Neural cell (in vitro differentiated cells): ENCODE results near the gene FHDC1. TPM values are rescaled to one million over a fixed set of nuclear protein-coding genes. Genes with fewer than 3 reads are reported as not detected.

ENCODE experiments used
- H2AFZ ChIP-seq: fragments of 200-600, 300-800 bp; sonication (generic), shearing (Covaris generic); 2 replicates; pipeline ENCODE4 v1.6.0; 2014; ENCODE audit warnings: low read depth, mild to moderate bottlenecking, antibody characterized with exemption, low read length, moderate library complexity
- H3F3A ChIP-seq: fragments of 200-600 bp; shearing (Covaris generic); 2 replicates; pipeline ENCODE4 v1.6.1; 2016; ENCODE audit warnings: mild to moderate bottlenecking, moderate library complexity, mixed read lengths, antibody characterized with exemption, low read length; ENCODE audit not compliant: insufficient read depth, poor library complexity, severe bottlenecking
- H3K27ac ChIP-seq: fragments of 200-600, 300-800 bp; sonication (generic), shearing (Covaris generic); 2 replicates; pipeline ENCODE4 v1.5.1; 2014; ENCODE audit warnings: mild to moderate bottlenecking, low read length, moderate library complexity
- H3K27me3 ChIP-seq: fragments of 300-800, 200-600 bp; sonication (generic), shearing (Covaris generic); 2 replicates; pipeline ENCODE4 v1.6.0; 2014; ENCODE audit warnings: mild to moderate bottlenecking, low read depth, low read length, moderate library complexity; ENCODE audit not compliant: insufficient read depth
- H3K36me3 ChIP-seq: fragments of 300-800, 200-600 bp; sonication (generic), shearing (Covaris generic); 2 replicates; pipeline ENCODE4 v1.5.1; 2014; ENCODE audit warnings: mild to moderate bottlenecking, antibody characterized with exemption, low read length, moderate library complexity; ENCODE audit not compliant: insufficient read depth
- H3K4me2 ChIP-seq: fragments of 300-800, 200-600 bp; sonication (generic), shearing (Covaris generic); 2 replicates; pipeline ENCODE4 v1.6.0; 2014; ENCODE audit warnings: mild to moderate bottlenecking, low read length
- H3K4me3 ChIP-seq: fragments of 300-800, 200-600 bp; sonication (generic), shearing (Covaris generic); 2 replicates; pipeline ENCODE4 v1.5.1; 2014; ENCODE audit warnings: mild to moderate bottlenecking, low read length, moderate library complexity
- H3K79me2 ChIP-seq: fragments of 200-600 bp; shearing (Covaris generic); replicated peaks from 2 replicates; pipeline ENCODE4 v1.6.0; 2014; ENCODE audit warnings: mild to moderate bottlenecking, low read length, moderate library complexity; ENCODE audit not compliant: insufficient read depth
- H3K9ac ChIP-seq: fragments of 300-800, 200-600 bp; sonication (generic), shearing (Covaris generic); 2 replicates; pipeline ENCODE4 v1.6.1; 2016; ENCODE audit warnings: mild to moderate bottlenecking, low read length, mixed read lengths
- H3K9me2 ChIP-seq: fragments of 200-600 bp; shearing (Covaris generic); 2 replicates; pipeline ENCODE4 v1.6.1; 2016; ENCODE audit warnings: mild to moderate bottlenecking, low read length, mixed read lengths; ENCODE audit not compliant: insufficient read depth
- H3K9me3 ChIP-seq: fragments of 200-600, 300-800 bp; sonication (generic), shearing (Covaris generic); 2 replicates; pipeline ENCODE4 v1.6.1; 2016; ENCODE audit warnings: mild to moderate bottlenecking, mixed run types, low read length, moderate library complexity, mixed read lengths
- H4K20me1 ChIP-seq: fragments of 200-600 bp; shearing (Covaris generic); 2 replicates; pipeline ENCODE4 v1.6.1; 2016; ENCODE audit warnings: mild to moderate bottlenecking, mixed run types; ENCODE audit not compliant: insufficient read depth
- CTCF ChIP-seq: fragments of 450-650 bp; IDR thresholded peaks from 2 replicates; pipeline ENCODE4 v1.5.1; 2014; ENCODE audit warnings: antibody characterized with exemption, mild to moderate bottlenecking, moderate library complexity; ENCODE audit not compliant: poor library complexity, severe bottlenecking
- EP300 ChIP-seq: fragments of 450-650 bp; conservative IDR thresholded peaks from 2 replicates; pipeline ENCODE4 v1.6.1; 2014; ENCODE audit warnings: antibody characterized with exemption, mild to moderate bottlenecking, moderate library complexity; ENCODE audit not compliant: poor library complexity, severe bottlenecking
- EZH2 ChIP-seq: fragments of 200-600, 300-800 bp; shearing (Covaris generic), sonication (generic); IDR thresholded peaks from 2 replicates; pipeline ENCODE4 v1.6.1; 2014; ENCODE audit warnings: antibody characterized with exemption, low read length, borderline replicate concordance, mild to moderate bottlenecking; ENCODE audit not compliant: insufficient read depth, poor library complexity, severe bottlenecking
- MXI1 ChIP-seq: fragments of 450-650 bp; conservative IDR thresholded peaks from 2 replicates; pipeline ENCODE4 v1.6.1; 2014; ENCODE audit warnings: antibody characterized with exemption, mild to moderate bottlenecking; ENCODE audit not compliant: poor library complexity, severe bottlenecking
- POLR2AphosphoS5 ChIP-seq: IDR thresholded peaks from 2 replicates; pipeline ENCODE4 v1.6.1; 2012
- RAD21 ChIP-seq: fragments of 450-650 bp; conservative IDR thresholded peaks from 2 replicates; pipeline ENCODE4 v1.6.1; 2014; ENCODE audit warnings: antibody characterized with exemption, mild to moderate bottlenecking, moderate library complexity
- REST ChIP-seq: IDR thresholded peaks from 2 replicates; pipeline ENCODE4 v1.6.1; 2012; ENCODE audit warnings: borderline replicate concordance
- SMC3 ChIP-seq: fragments of 450-650 bp; conservative IDR thresholded peaks from 2 replicates; pipeline ENCODE4 v1.6.1; 2014; ENCODE audit warnings: antibody characterized with exemption, mild to moderate bottlenecking, moderate library complexity; ENCODE audit not compliant: poor library complexity
- TAF1 ChIP-seq: IDR thresholded peaks from 2 replicates; pipeline ENCODE4 v1.6.1; 2012; ENCODE audit warnings: low read depth
- polyA plus RNA-seq: library from polyadenylated mRNA; depleted of rRNA; stranded (reverse); fragments of >200 nt; gene quantifications from 2 replicates; pipeline ENCODE4 v1.2.3, GENCODE V29; 2014

Gene FHDC1
- polyA plus RNA-seq, 1 donor from 2014 or later: 11.4 TPM

GRCh38 chr4:153016592-153016991, 80.5 kb downstream of the FHDC1 start:
- H3K36me3 ChIP-seq: no peaks in the 10 kb centered on the region
- no peak overlapping the region for H3K9ac ChIP-seq
- TF ChIP-seq MXI1: no peak
- no peak for TF ChIP-seq CTCF
- no peak for TF ChIP-seq SMC3
- no peak for TF ChIP-seq POLR2AphosphoS5
- no peak for TF ChIP-seq TAF1
- TF ChIP-seq EZH2: no peak
- TF ChIP-seq RAD21: no peak
- TF ChIP-seq EP300: no peak
- TF ChIP-seq REST: no peak

GRCh38 chr4:153018031-153018430, 81.9 kb downstream of the FHDC1 start:
- Histone ChIP-seq H3K27me3 (no peaks in the 10 kb centered on the region), H3K4me3 (no peak overlapping the region), H3K4me2 (no peak overlapping the region), H3K9ac (no peak overlapping the region), H4K20me1 (no peaks in the 10 kb centered on the region), H3K27ac (no peak overlapping the region), H3K9me2 (no peaks in the 10 kb centered on the region), H3F3A (no peaks in the 10 kb centered on the region), H2AFZ (no peak overlapping the region), H3K9me3 (no peaks in the 10 kb centered on the region), H3K36me3 (no peaks in the 10 kb centered on the region), H3K79me2 (no peaks in the 10 kb centered on the region)
- TF ChIP-seq TAF1 (no peak), MXI1 (no peak), RAD21 (no peak), SMC3 (no peak), REST (no peak), CTCF (no peak), EZH2 (no peak), EP300 (no peak), POLR2AphosphoS5 (no peak)

More at GRCh38 chr4:153016592-153016991, 80.5 kb downstream of the FHDC1 start:
- Histone ChIP-seq H2AFZ (no peak overlapping the region), H3K9me2 (no peaks in the 10 kb centered on the region), H3F3A (no peaks in the 10 kb centered on the region), H3K9me3 (no peaks in the 10 kb centered on the region), H4K20me1 (no peaks in the 10 kb centered on the region), H3K27ac (no peak overlapping the region), H3K4me3 (no peak overlapping the region), H3K79me2 (no peaks in the 10 kb centered on the region), H3K27me3 (no peaks in the 10 kb centered on the region), H3K4me2 (no peak overlapping the region)
